ENCODE results near the gene ZIC1.
A peak's percentile ranks its signal among the peaks of the same experiment; 100 is the strongest.

ZIC1 gene

DNA sequence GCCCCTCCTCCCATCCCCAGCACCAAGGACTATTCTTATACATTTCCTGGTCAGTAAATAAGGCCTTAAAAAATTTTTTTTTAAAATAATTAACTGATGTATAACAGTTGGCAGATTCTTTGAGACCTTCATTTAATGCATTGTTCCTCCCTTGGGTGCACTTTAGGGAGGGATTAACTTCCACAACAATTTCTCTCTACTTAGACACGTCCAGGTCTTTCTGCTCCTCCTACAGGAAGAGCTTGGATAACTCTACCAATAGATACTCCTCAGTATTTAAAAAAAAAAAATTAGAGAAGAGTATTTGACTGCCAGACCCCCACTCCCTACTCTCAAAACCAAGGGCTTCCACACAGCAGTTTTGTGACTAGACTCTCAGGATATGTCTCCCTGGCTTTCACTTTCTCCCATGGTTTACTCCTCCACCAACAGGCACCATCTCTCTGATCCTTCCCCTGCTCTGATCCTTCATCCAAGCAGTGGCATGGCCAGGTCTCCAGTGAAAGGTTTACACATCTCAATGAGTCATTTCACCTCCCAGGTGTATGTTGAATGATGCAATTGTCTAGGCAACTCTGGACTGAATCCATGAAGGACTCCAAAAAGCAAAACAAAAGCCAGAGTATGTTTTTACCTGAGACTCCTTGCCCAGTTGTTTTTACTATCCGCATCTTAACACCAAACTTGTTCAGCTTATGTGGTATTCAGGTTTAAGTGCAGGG is 10.2 kb upstream of the ZIC1 start:
- peak overlapping the region; percentile 62 for H3K4me3 ChIP-seq (ENCODE audit: low read depth, low read length)
- no peaks in the 10 kb centered on the region for H3K9me3 ChIP-seq (ENCODE audit: control insufficient read depth, insufficient read depth, low read length)
- no peak overlapping the region for H3K27ac ChIP-seq (ENCODE audit: low read depth, low read length)
- peaks cover 100% of the 10 kb centered on the region for H3K27me3 ChIP-seq (ENCODE audit: control insufficient read depth, insufficient read depth, low read length)
- peaks cover 66% of the 10 kb centered on the region for H3K4me1 ChIP-seq (ENCODE audit: control insufficient read depth, insufficient read depth, low read length)
- H3K9ac ChIP-seq (ENCODE audit: low read depth, low read length) = no peak overlapping the region
- no peaks in the 10 kb centered on the region for H3K36me3 ChIP-seq (ENCODE audit: control insufficient read depth, insufficient read depth, low read length)

DNA sequence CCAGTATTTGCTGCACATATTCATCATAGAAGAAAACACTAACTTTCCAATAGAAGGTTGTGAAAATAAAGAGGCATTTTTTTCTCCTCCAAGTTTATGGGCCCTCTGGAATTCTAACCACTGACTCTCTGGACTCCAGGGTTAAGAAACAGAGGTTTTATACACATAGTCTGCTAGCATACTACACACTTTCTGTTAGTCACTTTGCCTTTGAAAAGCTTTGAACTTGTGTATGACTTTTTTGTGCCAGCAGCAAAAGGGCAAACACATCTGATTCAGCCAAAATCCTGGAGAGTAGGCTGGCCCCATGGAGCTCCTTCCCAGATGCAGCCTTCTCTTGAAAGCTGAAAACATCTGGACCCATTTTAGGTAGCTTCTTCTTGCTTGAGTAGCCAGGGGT is 9.1 kb upstream of the ZIC1 start:
- H3K27me3 ChIP-seq (ENCODE audit: control insufficient read depth, insufficient read depth, low read length) = peaks cover 100% of the 10 kb centered on the region
- H3K9ac ChIP-seq (ENCODE audit: low read depth, low read length) = no peak overlapping the region
- H3K36me3 ChIP-seq (ENCODE audit: control insufficient read depth, insufficient read depth, low read length) = no peaks in the 10 kb centered on the region
- no peak overlapping the region for H3K27ac ChIP-seq (ENCODE audit: low read depth, low read length)
- H3K4me1 ChIP-seq (ENCODE audit: control insufficient read depth, insufficient read depth, low read length) = peaks cover 66% of the 10 kb centered on the region
- no peak overlapping the region for H3K4me3 ChIP-seq (ENCODE audit: low read depth, low read length)
- no peaks in the 10 kb centered on the region for H3K9me3 ChIP-seq (ENCODE audit: control insufficient read depth, insufficient read depth, low read length)

DNA sequence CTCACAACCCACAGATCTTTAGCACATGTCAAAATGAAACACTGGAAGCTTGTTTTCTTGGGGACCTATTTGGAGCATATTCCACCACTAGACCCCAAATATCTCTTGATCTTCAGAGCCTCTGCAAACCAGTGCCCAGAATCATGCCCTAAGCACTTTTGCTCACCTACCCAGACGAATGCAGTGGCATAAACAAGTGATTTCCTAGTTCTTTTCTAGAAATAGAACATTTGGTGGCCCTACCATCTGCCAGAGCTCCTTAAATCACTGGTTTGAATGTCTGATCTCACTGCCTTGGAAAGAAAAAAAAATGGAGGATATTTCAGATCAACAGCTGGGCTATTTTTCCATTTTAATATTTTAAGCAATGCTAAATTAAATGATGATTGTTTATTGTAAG is 8.2 kb upstream of the ZIC1 start:
- H3K36me3 ChIP-seq (ENCODE audit: control insufficient read depth, insufficient read depth, low read length) = no peaks in the 10 kb centered on the region
- H3K4me3 ChIP-seq (ENCODE audit: low read depth, low read length) = no peak overlapping the region
- H3K27me3 ChIP-seq (ENCODE audit: control insufficient read depth, insufficient read depth, low read length) = peaks cover 100% of the 10 kb centered on the region
- peaks cover 66% of the 10 kb centered on the region for H3K4me1 ChIP-seq (ENCODE audit: control insufficient read depth, insufficient read depth, low read length)
- no peaks in the 10 kb centered on the region for H3K9me3 ChIP-seq (ENCODE audit: control insufficient read depth, insufficient read depth, low read length)
- no peak overlapping the region for H3K27ac ChIP-seq (ENCODE audit: low read depth, low read length)
- no peak overlapping the region for H3K9ac ChIP-seq (ENCODE audit: low read depth, low read length)

- H3K4me3 ChIP-seq (ENCODE audit: low read depth, low read length) = no peak overlapping the region
- no peaks in the 10 kb centered on the region for H3K9me3 ChIP-seq (ENCODE audit: control insufficient read depth, insufficient read depth, low read length)
- no peak overlapping the region for H3K27ac ChIP-seq (ENCODE audit: low read depth, low read length)
- peaks cover 100% of the 10 kb centered on the region for H3K27me3 ChIP-seq (ENCODE audit: control insufficient read depth, insufficient read depth, low read length)
- H3K36me3 ChIP-seq (ENCODE audit: control insufficient read depth, insufficient read depth, low read length) = no peaks in the 10 kb centered on the region
- no peak overlapping the region for H3K9ac ChIP-seq (ENCODE audit: low read depth, low read length)
- H3K4me1 ChIP-seq (ENCODE audit: control insufficient read depth, insufficient read depth, low read length) = peaks cover 67% of the 10 kb centered on the region
Measured at GRCh38 chr3:147401421-147401820, 7.7 kb upstream of the ZIC1 start.

DNA sequence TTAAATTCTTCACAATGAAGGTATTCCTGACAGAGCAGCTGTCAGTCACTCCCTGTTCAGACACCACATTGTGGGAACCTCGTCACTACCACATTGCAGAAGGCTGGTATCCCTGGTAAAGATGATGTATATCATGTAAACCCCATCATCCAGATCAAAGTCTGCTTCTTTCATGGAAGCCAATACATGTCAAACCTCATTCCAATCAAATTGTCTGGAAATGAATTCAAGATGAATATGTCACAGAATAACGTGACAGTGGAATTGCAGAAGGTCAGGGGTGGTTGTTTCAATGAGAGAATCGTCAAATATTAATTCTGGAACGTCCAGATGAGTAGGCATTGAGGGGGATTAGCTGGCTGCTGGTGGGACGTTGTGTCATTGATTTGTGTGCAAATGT is 7.0 kb upstream of the ZIC1 start:
- Histone ChIP-seq H3K9me3 (ENCODE audit: control insufficient read depth, insufficient read depth, low read length) (no peaks in the 10 kb centered on the region), H3K36me3 (ENCODE audit: control insufficient read depth, insufficient read depth, low read length) (no peaks in the 10 kb centered on the region), H3K4me1 (ENCODE audit: control insufficient read depth, insufficient read depth, low read length) (peaks cover 71% of the 10 kb centered on the region), H3K9ac (ENCODE audit: low read depth, low read length) (no peak overlapping the region), H3K27me3 (ENCODE audit: control insufficient read depth, insufficient read depth, low read length) (peaks cover 100% of the 10 kb centered on the region), H3K27ac (ENCODE audit: low read depth, low read length) (no peak overlapping the region), H3K4me3 (ENCODE audit: low read depth, low read length) (no peak overlapping the region)

GRCh38 chr3:147403511-147403910 is 5.7 kb upstream of the ZIC1 start:
- H3K27me3 ChIP-seq (ENCODE audit: control insufficient read depth, insufficient read depth, low read length) = peaks cover 100% of the 10 kb centered on the region
- H3K27ac ChIP-seq (ENCODE audit: low read depth, low read length) = no peak overlapping the region
- H3K36me3 ChIP-seq (ENCODE audit: control insufficient read depth, insufficient read depth, low read length) = no peaks in the 10 kb centered on the region
- peaks cover 80% of the 10 kb centered on the region for H3K4me1 ChIP-seq (ENCODE audit: control insufficient read depth, insufficient read depth, low read length)
- no peak overlapping the region for H3K9ac ChIP-seq (ENCODE audit: low read depth, low read length)
- H3K9me3 ChIP-seq (ENCODE audit: control insufficient read depth, insufficient read depth, low read length) = no peaks in the 10 kb centered on the region
- no peak overlapping the region for H3K4me3 ChIP-seq (ENCODE audit: low read depth, low read length)

GRCh38 chr3:147404000-147404799 is 5.0 kb upstream of the ZIC1 start:
- H3K36me3 ChIP-seq (ENCODE audit: control insufficient read depth, insufficient read depth, low read length) = no peaks in the 10 kb centered on the region
- H3K4me1 ChIP-seq (ENCODE audit: control insufficient read depth, insufficient read depth, low read length) = peaks cover 75% of the 10 kb centered on the region
- no peaks in the 10 kb centered on the region for H3K9me3 ChIP-seq (ENCODE audit: control insufficient read depth, insufficient read depth, low read length)
- H3K4me3 ChIP-seq (ENCODE audit: low read depth, low read length) = no peak overlapping the region
- peaks cover 100% of the 10 kb centered on the region for H3K27me3 ChIP-seq (ENCODE audit: control insufficient read depth, insufficient read depth, low read length)
- no peak overlapping the region for H3K27ac ChIP-seq (ENCODE audit: low read depth, low read length)
- H3K9ac ChIP-seq (ENCODE audit: low read depth, low read length) = no peak overlapping the region

- H3K27me3 ChIP-seq (ENCODE audit: control insufficient read depth, insufficient read depth, low read length) = peaks cover 100% of the 10 kb centered on the region
- H3K9me3 ChIP-seq (ENCODE audit: control insufficient read depth, insufficient read depth, low read length) = no peaks in the 10 kb centered on the region
- no peak overlapping the region; the same call in 1 of the 2 replicates for H3K4me3 ChIP-seq (ENCODE audit: low read depth, low read length)
- H3K36me3 ChIP-seq (ENCODE audit: control insufficient read depth, insufficient read depth, low read length) = no peaks in the 10 kb centered on the region
- H3K9ac ChIP-seq (ENCODE audit: low read depth, low read length) = no peak overlapping the region
- H3K27ac ChIP-seq (ENCODE audit: low read depth, low read length) = no peak overlapping the region
- H3K4me1 ChIP-seq (ENCODE audit: control insufficient read depth, insufficient read depth, low read length) = peaks cover 73% of the 10 kb centered on the region
Measured at GRCh38 chr3:147404800-147405230, 4.3 kb upstream of the ZIC1 start.

DNA sequence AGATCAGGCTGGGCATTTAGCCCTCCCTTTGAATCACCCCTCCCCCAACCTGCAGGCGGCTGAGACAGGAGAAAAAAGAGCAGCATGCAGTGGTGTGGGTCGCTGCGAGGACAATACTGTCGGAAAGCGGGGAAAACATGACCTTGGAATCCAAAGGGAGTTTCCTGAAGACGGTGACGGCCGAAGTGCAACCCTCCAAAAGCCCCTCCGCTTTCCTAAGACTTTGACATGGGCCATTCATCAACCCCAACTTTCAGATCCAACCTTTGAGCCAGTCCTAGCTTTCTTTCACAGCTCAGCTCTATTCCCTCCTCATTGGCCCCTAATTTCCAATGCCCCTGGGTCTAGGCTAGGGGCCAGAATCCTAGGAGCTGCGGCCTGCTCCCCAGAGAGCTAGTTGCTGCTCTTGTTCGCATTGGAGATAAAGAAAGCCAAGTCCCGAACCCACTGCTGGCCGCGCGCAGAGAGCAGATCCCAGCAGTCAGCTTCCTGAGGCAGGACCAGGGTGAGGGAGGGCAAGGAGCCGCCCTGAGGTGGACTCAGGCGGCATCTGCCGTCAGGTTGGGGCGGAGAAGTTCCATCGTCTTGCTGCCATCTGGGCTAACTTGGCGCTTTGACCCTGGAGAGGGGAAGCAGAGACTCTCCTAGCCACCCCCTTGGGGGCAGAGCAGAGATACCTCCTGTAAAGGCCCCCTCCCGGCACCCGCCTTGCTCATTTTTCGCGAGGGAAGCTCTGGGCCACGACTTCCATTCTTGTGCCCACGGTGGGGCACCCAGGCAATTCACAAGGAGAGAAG is 3.7 kb upstream of the ZIC1 start:
- Histone ChIP-seq H3K36me3 (ENCODE audit: control insufficient read depth, insufficient read depth, low read length) (no peaks in the 10 kb centered on the region), H3K9me3 (ENCODE audit: control insufficient read depth, insufficient read depth, low read length) (no peaks in the 10 kb centered on the region), H3K27me3 (ENCODE audit: control insufficient read depth, insufficient read depth, low read length) (peaks cover 100% of the 10 kb centered on the region), H3K27ac (ENCODE audit: low read depth, low read length) (no peak overlapping the region), H3K9ac (ENCODE audit: low read depth, low read length) (no peak overlapping the region), H3K4me3 (ENCODE audit: low read depth, low read length) (peak overlapping the region; percentile 10; the same call in 1 of the 2 replicates), H3K4me1 (ENCODE audit: control insufficient read depth, insufficient read depth, low read length) (peaks cover 73% of the 10 kb centered on the region)

GRCh38 chr3:147406028-147406931 is 2.9 kb upstream of the ZIC1 start, which contains the start of gene ZIC4:
ZIC4 (minus strand) TSS chr3:147406543; CDS start chr3:147402797, 3,746 bp downstream.
- H3K27ac ChIP-seq (ENCODE audit: low read depth, low read length) = peak within 1 kb of the TSS; percentile 17
- peak within 1 kb of the TSS; percentile 61; the same call in 1 of the 2 replicates for H3K4me3 ChIP-seq (ENCODE audit: low read depth, low read length)
- peaks cover 100% of the 10 kb centered on the region for H3K27me3 ChIP-seq (ENCODE audit: control insufficient read depth, insufficient read depth, low read length)
- no peaks in the 10 kb centered on the region for H3K36me3 ChIP-seq (ENCODE audit: control insufficient read depth, insufficient read depth, low read length)
- H3K4me1 ChIP-seq (ENCODE audit: control insufficient read depth, insufficient read depth, low read length) = peaks cover 74% of the 10 kb centered on the region
- H3K9ac ChIP-seq (ENCODE audit: low read depth, low read length) = no peak within 1 kb of the TSS
- no peaks in the 10 kb centered on the region for H3K9me3 ChIP-seq (ENCODE audit: control insufficient read depth, insufficient read depth, low read length)
